Ascending aorta (tissue), 2 donors: ENCODE measurements around the gene PROB1. TPM values are rescaled to one million over a fixed set of nuclear protein-coding genes. Genes with fewer than 3 reads are reported as not detected.

ENCODE experiments used
- DNase-seq, 2 donors: peaks; one replicate each; pipeline ENCODE4 v3.0.0-alpha.2; 2019; ENCODE audit warnings: low spot score in 2 of 2
- H3K27ac ChIP-seq, 2 donors: fragments of 200-600 bp; sonication (generic); one replicate each; pipeline ENCODE4 v1.5.1; 2016 to 2017; ENCODE audit warnings: mild to moderate bottlenecking in 1 of 2
- H3K27me3 ChIP-seq: fragments of 200-600 bp; sonication (generic); one replicate; pipeline ENCODE4 v1.5.1; 2017
- H3K36me3 ChIP-seq, 2 donors: fragments of 200-600 bp; sonication (generic); one replicate each; pipeline ENCODE4 v1.5.1; 2016
- H3K4me1 ChIP-seq, 2 donors: fragments of 200-600 bp; sonication (generic); one replicate each; pipeline ENCODE4 v1.5.1; 2016 to 2017; ENCODE audit warnings: mild to moderate bottlenecking in 1 of 2
- H3K4me3 ChIP-seq, 2 donors: fragments of 200-600 bp; sonication (generic); one replicate each; pipeline ENCODE4 v1.5.1; 2016 to 2017; ENCODE audit warnings: mild to moderate bottlenecking in 1 of 2
- H3K9me3 ChIP-seq, 2 donors: fragments of 200-600 bp; sonication (generic); one replicate each; pipeline ENCODE4 v1.5.1; 2016
- intact Hi-C: fragments of 100-400 bp; cut with DNase I; formaldehyde crosslinking; loops from one replicate; pipeline ENCODE4 v1.15.1; 2023
- total RNA-seq: library from RNA; depleted of rRNA; stranded (reverse); fragments of >200 nt; gene quantifications from one replicate; pipeline ENCODE4 v1.1.0, GENCODE V29; 2016
- TF ChIP-seq, protein P1 (sequence below), 3 experiments: fragments of 200-600 bp in 2 of 3; fragments of 450-650 bp in 1 of 3; sonication (generic) in 2 of 3; IDR thresholded peaks; one replicate each; pipeline ENCODE4 v1.5.1; 2016 to 2019; ENCODE audit warnings: antibody characterized with exemption in 3 of 3, mild to moderate bottlenecking in 1 of 3, moderate library complexity in 1 of 3

Gene PROB1
- total RNA-seq, 1 donor from 2014 or later: 4.3 TPM

DNA sequence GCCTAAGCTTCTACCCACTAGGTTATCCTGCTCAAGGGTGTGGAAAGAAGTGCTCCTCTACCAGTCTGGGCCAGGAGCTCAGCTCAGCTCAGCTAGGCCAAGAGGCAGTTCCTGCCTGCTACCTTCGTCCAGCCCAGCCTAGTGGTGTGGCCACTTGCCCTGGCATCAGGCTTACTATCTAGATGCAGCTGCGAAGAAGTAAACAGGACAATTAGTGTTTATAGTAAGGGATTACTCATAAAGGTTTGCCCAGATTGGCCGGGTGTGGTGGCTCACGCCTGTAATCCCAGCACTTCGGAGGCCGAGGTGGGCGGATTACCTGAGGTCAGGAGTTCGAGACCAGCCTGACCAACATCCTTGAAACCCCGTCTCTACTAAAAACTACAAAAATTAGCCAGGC is 21.7 kb upstream of the PROB1 start:
- Histone ChIP-seq H3K9me3 (no peaks in the 10 kb centered on the region), H3K27me3 (no peaks in the 10 kb centered on the region), H3K4me1 (peaks cover 10 to 36% of the 10 kb centered on the region in 2 donors), H3K4me3 (no peak overlapping the region), H3K36me3 (peaks cover 20 to 36% of the 10 kb centered on the region in 2 donors), H3K27ac (peak overlapping the region; percentile 74 to 76)
- TF ChIP-seq, protein P1, sequence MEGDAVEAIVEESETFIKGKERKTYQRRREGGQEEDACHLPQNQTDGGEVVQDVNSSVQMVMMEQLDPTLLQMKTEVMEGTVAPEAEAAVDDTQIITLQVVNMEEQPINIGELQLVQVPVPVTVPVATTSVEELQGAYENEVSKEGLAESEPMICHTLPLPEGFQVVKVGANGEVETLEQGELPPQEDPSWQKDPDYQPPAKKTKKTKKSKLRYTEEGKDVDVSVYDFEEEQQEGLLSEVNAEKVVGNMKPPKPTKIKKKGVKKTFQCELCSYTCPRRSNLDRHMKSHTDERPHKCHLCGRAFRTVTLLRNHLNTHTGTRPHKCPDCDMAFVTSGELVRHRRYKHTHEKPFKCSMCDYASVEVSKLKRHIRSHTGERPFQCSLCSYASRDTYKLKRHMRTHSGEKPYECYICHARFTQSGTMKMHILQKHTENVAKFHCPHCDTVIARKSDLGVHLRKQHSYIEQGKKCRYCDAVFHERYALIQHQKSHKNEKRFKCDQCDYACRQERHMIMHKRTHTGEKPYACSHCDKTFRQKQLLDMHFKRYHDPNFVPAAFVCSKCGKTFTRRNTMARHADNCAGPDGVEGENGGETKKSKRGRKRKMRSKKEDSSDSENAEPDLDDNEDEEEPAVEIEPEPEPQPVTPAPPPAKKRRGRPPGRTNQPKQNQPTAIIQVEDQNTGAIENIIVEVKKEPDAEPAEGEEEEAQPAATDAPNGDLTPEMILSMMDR (IDR thresholded peaks at IDR 0.05): no peak
- peak in 1 of 2 donors; percentile 61 for DNase-seq
- intact Hi-C loops: loop anchor here (1.0 kb wide), 1 partner anchor 22 kb away; no protein-coding TSS in a partner anchor

DNA sequence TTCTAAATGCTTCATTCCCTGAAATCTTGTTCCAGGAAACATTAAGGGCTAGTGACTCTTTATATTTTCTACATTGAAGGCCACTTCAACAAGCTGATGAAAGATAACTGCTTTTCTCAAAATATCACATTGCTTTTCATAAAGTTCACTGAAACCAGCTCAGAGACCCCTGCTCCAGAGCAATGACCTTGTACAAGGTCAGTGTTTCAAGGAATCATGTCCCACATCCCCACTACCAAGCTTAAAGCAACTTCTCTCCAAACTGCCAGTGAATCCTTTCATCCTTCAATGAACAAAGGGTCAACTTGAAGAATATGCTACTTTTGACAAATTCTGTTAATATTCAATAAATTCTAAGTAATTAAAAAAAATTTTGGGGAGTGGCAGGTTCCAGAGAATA is 21.0 kb upstream of the PROB1 start:
- TF ChIP-seq, protein P1 (IDR thresholded peaks at IDR 0.05): no peak
- Histone ChIP-seq H3K27me3 (no peaks in the 10 kb centered on the region), H3K36me3 (peaks cover 14 to 28% of the 10 kb centered on the region in 2 donors), H3K9me3 (no peaks in the 10 kb centered on the region), H3K4me3 (no peak overlapping the region), H3K27ac (peak overlapping the region; percentile 74 to 76), H3K4me1 (peaks cover 10 to 40% of the 10 kb centered on the region in 2 donors)
- intact Hi-C loops: no loop called here
- no peak for DNase-seq

DNA sequence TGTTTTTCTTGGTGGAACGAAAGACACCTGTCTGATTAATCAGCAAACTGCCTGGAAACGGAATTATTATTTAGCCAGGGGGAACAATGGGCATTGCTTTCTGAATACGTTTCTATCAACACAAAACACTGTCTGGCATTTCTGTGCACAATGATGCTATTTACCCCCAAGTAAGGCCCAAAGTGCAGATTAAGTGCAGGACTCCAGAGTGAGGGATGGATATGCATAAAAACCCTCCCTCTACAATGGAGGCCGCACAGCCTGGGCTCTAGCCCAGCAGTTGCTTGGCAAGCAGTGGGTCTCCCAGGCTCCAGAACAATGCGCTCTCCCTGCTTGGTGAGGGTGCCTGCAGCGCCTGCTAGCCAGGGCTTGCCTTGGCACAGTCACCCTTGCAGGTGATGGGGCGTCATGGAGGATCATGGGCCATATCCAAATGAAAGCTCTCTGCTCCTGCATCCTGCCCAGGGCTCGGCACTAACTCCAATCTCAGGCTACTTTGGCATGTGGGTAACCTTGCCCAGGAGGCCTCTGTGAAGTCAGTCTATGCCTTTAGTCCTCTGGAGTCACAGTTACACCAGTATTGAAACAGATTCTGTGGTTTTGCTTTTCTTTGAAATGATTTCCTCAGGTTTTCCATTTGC is 20.4 kb upstream of the PROB1 start:
- intact Hi-C loops: no loop called here
- TF ChIP-seq, protein P1 (IDR thresholded peaks at IDR 0.05): no peak
- H3K4me3 ChIP-seq: no peak overlapping the region
- H3K9me3 ChIP-seq: no peaks in the 10 kb centered on the region
- H3K27ac ChIP-seq: peak overlapping the region; percentile 74 to 76
- peaks cover 14 to 24% of the 10 kb centered on the region in 2 donors for H3K36me3 ChIP-seq
- no peaks in the 10 kb centered on the region for H3K27me3 ChIP-seq
- H3K4me1 ChIP-seq: peaks cover 10 to 43% of the 10 kb centered on the region in 2 donors
- peak in 1 of 2 donors; percentile 66 for DNase-seq

DNA sequence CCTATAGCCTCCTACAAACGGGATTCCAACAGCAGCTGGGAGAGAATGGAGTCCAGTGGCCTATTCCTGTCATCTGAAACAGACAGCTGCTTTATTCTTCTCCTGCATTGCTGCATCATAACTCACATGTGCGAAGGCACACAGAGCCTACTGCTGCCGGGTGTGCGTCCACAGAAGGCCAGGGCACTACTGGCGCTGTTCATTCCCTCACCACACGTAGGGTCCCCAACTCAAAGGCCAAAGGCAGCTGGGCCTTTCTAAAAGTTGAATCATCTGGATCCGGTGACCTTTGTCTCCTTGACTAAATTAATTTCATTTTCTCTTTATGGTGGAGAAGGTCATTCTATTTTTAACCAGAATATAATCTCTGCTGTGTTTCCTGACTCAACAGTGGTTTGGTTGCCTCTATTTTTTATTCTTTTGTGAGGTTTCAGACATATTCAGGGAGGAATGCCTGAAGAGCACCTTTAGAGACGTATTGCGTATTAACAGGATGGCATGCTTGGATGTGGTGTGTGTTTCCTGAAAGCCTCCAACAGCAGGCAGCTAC is 19.8 kb upstream of the PROB1 start:
- H3K27me3 ChIP-seq: no peaks in the 10 kb centered on the region
- intact Hi-C loops: no loop called here
- DNase-seq: peak in 1 of 2 donors; percentile 47
- H3K4me1 ChIP-seq: peaks cover 10 to 47% of the 10 kb centered on the region in 2 donors
- no peaks in the 10 kb centered on the region for H3K9me3 ChIP-seq
- peak overlapping the region; percentile 74 to 76 for H3K27ac ChIP-seq
- H3K4me3 ChIP-seq: no peak overlapping the region
- peaks cover 8 to 17% of the 10 kb centered on the region in 2 donors for H3K36me3 ChIP-seq
- TF ChIP-seq, protein P1 (IDR thresholded peaks at IDR 0.05): no peak

DNA sequence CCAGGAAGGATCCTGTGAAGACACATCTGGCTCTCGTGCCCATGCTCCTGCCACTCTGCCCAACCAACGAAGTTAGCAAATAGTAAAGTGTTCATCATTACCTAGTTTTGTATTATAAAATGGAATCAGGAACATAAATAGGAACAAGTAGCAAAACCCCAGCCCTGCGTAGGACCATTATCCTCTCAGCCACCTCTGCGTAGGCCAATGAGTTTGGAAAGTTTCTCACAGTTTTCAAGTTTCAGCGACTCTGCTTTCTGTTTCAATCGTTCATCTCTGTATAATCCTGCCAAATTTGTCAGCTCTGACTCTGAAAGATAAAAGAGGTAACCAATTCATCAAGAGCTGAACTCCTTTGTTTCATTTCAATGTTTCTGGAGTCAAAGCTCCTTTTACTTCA is 19.1 kb upstream of the PROB1 start:
- H3K36me3 ChIP-seq: peaks cover 3 to 10% of the 10 kb centered on the region in 2 donors
- H3K4me3 ChIP-seq: no peak overlapping the region
- H3K4me1 ChIP-seq: peaks cover 10 to 47% of the 10 kb centered on the region in 2 donors
- peak in 1 of 2 donors; percentile 50 for DNase-seq
- intact Hi-C loops: no loop called here
- H3K27me3 ChIP-seq: no peaks in the 10 kb centered on the region
- no peaks in the 10 kb centered on the region for H3K9me3 ChIP-seq
- peak overlapping the region in 1 of 2 donors; percentile 76 for H3K27ac ChIP-seq
- TF ChIP-seq, protein P1 (IDR thresholded peaks at IDR 0.05): no peak
